ENCODE data around the gene YPEL2.

YPEL2 gene

GRCh38 chr17:59330053-59330942, 1.2 kb upstream of the YPEL2 start:
- no peak for DNase-seq (ENCODE audit: low read depth, low spot score)

- no peak for DNase-seq (ENCODE audit: low read depth, low spot score)
Observed at GRCh38 chr17:59331929-59332748, 684 bp downstream of the YPEL2 start.

- DNase-seq (ENCODE audit: low read depth, low spot score) = no peak
Observed at GRCh38 chr17:59332749-59333377, 1.4 kb downstream of the YPEL2 start.

GRCh38 chr17:59333836-59334235, 2.4 kb downstream of the YPEL2 start:
- no peak for DNase-seq (ENCODE audit: low read depth, low spot score)

GRCh38 chr17:59335685-59336084, 4.2 kb downstream of the YPEL2 start:
- DNase-seq (ENCODE audit: low read depth, low spot score) = no peak

GRCh38 chr17:59337741-59338299, 6.4 kb downstream of the YPEL2 start:
- no peak for DNase-seq (ENCODE audit: low read depth, low spot score)

- DNase-seq (ENCODE audit: low read depth, low spot score) = no peak
Observed at GRCh38 chr17:59338498-59338897, 7.0 kb downstream of the YPEL2 start.

- DNase-seq (ENCODE audit: low read depth, low spot score) = no peak
Observed at GRCh38 chr17:59341922-59342321, 10.5 kb downstream of the YPEL2 start.

GRCh38 chr17:59342681-59343131, 11.3 kb downstream of the YPEL2 start:
- no peak for DNase-seq (ENCODE audit: low read depth, low spot score)

GRCh38 chr17:59345476-59345875, 14.0 kb downstream of the YPEL2 start:
- DNase-seq (ENCODE audit: low read depth, low spot score) = no peak

GRCh38 chr17:59346341-59346740, 14.9 kb downstream of the YPEL2 start:
- DNase-seq (ENCODE audit: low read depth, low spot score) = no peak

- no peak for DNase-seq (ENCODE audit: low read depth, low spot score)
Observed at GRCh38 chr17:59346876-59347407, 15.5 kb downstream of the YPEL2 start.

- peak; percentile 60 for DNase-seq (ENCODE audit: low read depth, low spot score)
Observed at GRCh38 chr17:59347975-59348391, 16.5 kb downstream of the YPEL2 start.

GRCh38 chr17:59349178-59349577, 17.7 kb downstream of the YPEL2 start:
- no peak for DNase-seq (ENCODE audit: low read depth, low spot score)

GRCh38 chr17:59353106-59353854, 21.8 kb downstream of the YPEL2 start:
- no peak for DNase-seq (ENCODE audit: low read depth, low spot score)

GRCh38 chr17:59353936-59354755, 22.7 kb downstream of the YPEL2 start:
- no peak for DNase-seq (ENCODE audit: low read depth, low spot score)

- no peak for DNase-seq (ENCODE audit: low read depth, low spot score)
Observed at GRCh38 chr17:59355030-59355701, 23.7 kb downstream of the YPEL2 start.

GRCh38 chr17:59355702-59356325, 24.4 kb downstream of the YPEL2 start:
- DNase-seq (ENCODE audit: low read depth, low spot score) = no peak
